Measurements from ENCODE around the gene SYCE1L.
A peak's percentile ranks its signal among the peaks of the same experiment; 100 is the strongest.

The SYCE1L gene

DNA sequence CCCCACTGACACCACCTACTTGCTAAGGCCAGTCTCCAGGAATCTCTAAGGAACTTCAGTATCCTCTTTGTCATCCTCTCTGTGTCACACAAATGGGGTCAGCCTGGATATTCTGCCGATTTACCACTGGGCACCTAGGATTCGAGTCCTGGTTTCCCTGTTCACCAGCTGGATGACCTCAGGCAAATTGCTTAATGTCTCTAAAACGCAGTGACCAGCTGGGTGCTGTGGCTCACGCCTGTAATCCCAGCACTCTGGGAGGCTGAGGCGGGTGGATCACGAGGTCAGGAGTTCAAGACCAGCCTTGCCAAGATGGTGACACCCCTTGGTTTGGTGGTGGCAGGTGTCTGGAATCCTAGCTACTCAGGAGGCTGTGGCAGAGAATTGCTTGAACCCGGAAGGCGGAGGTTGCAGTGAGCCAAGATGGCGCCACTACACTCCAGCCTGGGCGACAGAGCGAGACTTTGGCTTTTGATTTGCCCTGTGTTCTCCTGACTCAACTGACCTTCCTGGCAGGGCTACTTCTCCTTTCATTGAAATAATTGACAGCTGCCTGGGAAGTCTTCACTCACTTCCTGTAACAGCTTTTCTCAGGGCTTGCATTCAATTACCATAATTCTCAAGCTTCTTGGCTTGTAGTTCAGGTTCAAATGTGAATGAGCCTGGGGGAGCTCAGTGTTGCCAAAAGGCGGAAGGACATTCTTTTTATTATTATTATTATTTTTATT is 15.4 kb downstream of the SYCE1L start:
- H3K27ac ChIP-seq: no peak overlapping the region
- TF ChIP-seq ZFX (IDR thresholded peaks at IDR 0.05): no peak
- TF ChIP-seq, protein P1, sequence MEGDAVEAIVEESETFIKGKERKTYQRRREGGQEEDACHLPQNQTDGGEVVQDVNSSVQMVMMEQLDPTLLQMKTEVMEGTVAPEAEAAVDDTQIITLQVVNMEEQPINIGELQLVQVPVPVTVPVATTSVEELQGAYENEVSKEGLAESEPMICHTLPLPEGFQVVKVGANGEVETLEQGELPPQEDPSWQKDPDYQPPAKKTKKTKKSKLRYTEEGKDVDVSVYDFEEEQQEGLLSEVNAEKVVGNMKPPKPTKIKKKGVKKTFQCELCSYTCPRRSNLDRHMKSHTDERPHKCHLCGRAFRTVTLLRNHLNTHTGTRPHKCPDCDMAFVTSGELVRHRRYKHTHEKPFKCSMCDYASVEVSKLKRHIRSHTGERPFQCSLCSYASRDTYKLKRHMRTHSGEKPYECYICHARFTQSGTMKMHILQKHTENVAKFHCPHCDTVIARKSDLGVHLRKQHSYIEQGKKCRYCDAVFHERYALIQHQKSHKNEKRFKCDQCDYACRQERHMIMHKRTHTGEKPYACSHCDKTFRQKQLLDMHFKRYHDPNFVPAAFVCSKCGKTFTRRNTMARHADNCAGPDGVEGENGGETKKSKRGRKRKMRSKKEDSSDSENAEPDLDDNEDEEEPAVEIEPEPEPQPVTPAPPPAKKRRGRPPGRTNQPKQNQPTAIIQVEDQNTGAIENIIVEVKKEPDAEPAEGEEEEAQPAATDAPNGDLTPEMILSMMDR (conservative IDR thresholded peaks at IDR 0.05): no peak

DNA sequence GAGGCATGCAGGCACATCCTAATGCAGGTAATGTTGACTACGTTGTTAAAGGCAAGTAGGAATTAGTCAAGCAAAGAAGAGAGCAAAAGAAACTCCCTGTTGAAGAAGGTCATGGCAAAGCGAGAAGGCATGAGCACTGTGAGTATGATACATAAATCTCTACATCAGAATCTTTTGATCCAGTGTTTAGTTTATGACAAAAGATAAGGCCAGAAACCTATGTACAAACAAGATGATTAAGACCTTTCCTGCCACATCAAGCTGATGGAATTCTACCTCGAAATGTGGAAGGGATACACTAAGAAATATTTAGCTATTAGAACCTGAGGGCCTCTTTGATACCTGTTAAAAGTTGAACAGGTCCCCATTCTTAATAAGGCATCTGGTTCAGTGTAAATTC is 20.2 kb downstream of the SYCE1L start:
- no peak overlapping the region for H3K27ac ChIP-seq
- TF ChIP-seq, protein P1 (conservative IDR thresholded peaks at IDR 0.05): no peak
- TF ChIP-seq ZFX (IDR thresholded peaks at IDR 0.05): no peak

DNA sequence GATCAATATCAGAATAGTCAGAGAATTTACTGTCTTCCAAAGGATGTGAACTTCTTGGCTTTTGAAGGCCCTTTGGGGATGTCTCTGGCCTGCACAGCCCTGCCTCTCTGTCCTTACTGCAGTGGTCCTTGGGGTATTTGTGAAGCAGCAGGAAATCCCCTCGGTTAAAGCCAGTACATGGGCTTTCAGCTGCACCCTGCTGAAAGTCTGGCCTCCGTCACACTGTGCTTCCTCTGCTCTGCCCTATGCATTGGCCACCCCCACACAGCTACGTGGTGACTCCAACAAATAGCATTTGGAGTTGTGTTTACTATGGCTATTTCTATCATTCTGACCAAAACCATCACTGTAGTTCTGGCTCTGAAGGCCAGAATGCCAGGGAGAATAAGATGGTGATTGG is 21.2 kb downstream of the SYCE1L start:
- TF ChIP-seq, protein P1 (conservative IDR thresholded peaks at IDR 0.05): no peak
- no peak for TF ChIP-seq ZFX (IDR thresholded peaks at IDR 0.05)
- no peak overlapping the region for H3K27ac ChIP-seq

DNA sequence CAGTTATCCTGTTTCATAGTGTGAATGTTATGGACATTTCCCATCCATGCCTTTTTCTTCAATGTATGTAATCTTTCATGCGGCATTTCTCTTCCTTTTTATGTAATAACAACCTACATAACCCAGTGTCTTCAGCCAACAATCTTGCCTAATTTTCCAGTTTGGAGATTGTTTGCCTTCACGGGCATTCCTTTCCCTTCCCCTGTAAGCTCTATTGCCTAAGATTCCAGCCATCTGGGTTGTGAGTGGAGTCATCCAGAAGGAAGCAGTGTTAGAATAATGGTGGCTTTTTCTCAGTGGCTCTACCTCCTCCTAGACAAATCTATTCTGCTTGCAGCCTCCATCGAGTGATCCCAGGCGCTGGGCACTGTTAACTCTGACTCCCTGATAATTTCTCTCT is 22.3 kb downstream of the SYCE1L start:
- TF ChIP-seq ZFX (IDR thresholded peaks at IDR 0.05): no peak
- TF ChIP-seq, protein P1 (conservative IDR thresholded peaks at IDR 0.05): no peak
- no peak overlapping the region for H3K27ac ChIP-seq

DNA sequence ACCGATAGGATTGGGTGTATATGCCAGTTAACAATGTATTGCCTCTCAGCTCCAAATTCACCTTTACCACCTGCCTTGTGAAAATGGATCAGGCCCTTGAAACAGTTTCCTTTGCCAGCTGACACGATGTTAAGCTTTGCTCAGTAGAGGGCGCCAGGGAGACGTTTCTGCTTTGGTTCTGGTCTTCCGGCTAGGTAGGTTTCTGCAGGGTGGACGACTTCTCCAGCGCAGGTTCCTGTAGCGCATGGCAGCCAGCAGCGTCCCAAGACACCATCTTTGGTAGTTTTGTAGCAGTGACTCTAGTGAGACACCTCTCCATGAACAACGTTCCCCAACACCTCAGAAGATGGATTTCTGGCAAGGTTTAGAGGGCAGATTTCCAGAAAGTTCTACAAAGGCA is 24.0 kb downstream of the SYCE1L start:
- TF ChIP-seq, protein P1 (conservative IDR thresholded peaks at IDR 0.05): peak; percentile 58
- no peak for TF ChIP-seq ZFX (IDR thresholded peaks at IDR 0.05)
- no peak overlapping the region for H3K27ac ChIP-seq

DNA sequence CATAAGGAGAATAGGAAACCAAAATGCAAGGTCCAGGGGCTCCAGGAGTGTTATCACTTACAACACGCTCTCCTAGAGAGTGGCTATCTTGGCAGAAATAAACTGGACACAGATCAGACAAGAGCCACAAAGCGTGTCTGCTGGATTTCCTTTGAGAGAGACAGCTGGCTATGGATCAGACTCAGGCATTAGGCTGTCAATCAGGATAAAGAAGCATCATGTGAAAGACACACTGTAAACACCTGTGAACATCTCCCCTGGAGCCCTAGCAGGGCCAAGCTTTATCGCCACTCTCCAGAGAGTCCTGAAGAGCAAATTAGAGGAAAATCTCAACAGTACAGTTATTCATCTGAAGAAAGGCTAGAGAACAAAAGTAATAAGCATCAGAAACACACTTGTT is 26.0 kb downstream of the SYCE1L start:
- H3K27ac ChIP-seq: no peak overlapping the region
- TF ChIP-seq ZFX (IDR thresholded peaks at IDR 0.05): no peak
- TF ChIP-seq, protein P1 (conservative IDR thresholded peaks at IDR 0.05): no peak

DNA sequence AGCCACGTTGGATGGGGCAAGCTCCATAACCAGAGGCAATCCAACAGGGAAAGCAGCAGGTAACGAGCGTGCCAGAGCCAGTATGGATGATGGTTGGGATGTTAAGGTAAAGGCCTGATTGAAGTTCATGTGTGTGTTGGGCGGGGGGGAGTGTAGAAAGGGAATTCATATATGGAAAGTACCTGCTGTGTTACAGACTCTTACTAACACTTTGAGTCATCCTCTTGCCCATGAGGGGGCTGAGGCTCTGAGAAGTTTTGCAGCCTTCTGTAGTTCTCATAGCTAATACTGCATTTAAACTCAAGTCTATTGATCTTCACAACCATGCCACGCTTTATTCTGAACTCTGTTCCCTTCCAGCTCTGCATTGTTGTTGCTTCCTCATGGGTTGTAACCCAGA is 28.5 kb downstream of the SYCE1L start:
- TF ChIP-seq, protein P1 (conservative IDR thresholded peaks at IDR 0.05): no peak
- TF ChIP-seq ZFX (IDR thresholded peaks at IDR 0.05): no peak
- no peak overlapping the region for H3K27ac ChIP-seq

Data from C4-2B (cell line).